ENCODE data around the gene ADGRD1. TPM values are rescaled to one million over a fixed set of nuclear protein-coding genes. Genes with fewer than 3 reads are reported as not detected.
A peak's percentile ranks its signal among the peaks of the same experiment; 100 is the strongest.

The ADGRD1 gene
- total and polyA plus RNA-seq, 12 donors = 0.87 to 6.0 (median 1.6) TPM

DNA sequence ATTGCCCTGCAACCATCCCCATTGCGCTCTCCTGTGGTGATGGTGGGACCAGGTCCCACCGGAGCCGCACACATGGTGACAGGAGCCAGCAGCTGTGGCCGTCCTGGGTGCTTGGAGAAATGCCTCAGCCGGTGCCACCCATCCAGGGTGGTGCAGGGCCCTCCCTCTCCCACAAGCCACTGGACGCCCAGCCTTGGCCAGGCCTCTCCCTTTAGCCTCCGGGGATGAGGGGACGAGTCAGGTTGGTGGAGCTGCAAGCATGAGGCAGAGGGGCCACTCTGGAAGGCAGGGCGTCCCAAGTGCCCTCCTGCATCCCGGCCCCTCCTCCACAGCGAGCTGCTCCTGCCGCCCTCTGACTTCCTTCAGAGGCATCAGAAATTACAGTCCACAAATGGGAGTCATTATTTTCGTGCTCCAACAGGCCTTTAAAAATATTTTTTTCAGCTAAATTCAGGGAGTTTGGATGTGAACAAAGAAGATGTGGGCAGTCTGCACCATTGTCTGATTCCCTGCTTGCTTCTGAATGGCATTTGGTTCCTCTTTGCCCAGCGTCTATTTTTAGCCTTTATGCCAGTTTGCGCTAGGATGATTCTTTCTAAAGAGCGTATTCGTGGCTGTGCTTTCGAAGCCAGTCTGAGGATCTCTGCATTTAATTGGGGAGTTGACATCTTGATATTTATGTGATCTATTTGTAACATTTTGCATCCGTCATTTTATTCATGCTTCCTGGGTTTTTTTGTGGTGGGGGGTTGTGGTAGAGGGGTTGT lies 189.4 kb downstream of the ADGRD1 start:
- 38 to 74% (median 62%) methylated on average over 14 to 19 of the region's 19 CpGs for WGBS, 4 donors
- H3K27me3 ChIP-seq = no peaks in the 10 kb centered on the region
- peak in 2 of 7 donors; percentile 14 to 39 for DNase-seq
- no peaks in the 10 kb centered on the region for H3K4me1 ChIP-seq (replicated peaks in 1 of 2)
- no peak for TF ChIP-seq POLR2A (IDR thresholded peaks at IDR 0.05)
- TF ChIP-seq, protein P1, sequence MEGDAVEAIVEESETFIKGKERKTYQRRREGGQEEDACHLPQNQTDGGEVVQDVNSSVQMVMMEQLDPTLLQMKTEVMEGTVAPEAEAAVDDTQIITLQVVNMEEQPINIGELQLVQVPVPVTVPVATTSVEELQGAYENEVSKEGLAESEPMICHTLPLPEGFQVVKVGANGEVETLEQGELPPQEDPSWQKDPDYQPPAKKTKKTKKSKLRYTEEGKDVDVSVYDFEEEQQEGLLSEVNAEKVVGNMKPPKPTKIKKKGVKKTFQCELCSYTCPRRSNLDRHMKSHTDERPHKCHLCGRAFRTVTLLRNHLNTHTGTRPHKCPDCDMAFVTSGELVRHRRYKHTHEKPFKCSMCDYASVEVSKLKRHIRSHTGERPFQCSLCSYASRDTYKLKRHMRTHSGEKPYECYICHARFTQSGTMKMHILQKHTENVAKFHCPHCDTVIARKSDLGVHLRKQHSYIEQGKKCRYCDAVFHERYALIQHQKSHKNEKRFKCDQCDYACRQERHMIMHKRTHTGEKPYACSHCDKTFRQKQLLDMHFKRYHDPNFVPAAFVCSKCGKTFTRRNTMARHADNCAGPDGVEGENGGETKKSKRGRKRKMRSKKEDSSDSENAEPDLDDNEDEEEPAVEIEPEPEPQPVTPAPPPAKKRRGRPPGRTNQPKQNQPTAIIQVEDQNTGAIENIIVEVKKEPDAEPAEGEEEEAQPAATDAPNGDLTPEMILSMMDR (IDR thresholded peaks at IDR 0.05) = no peak
- H3K27ac ChIP-seq = no peak overlapping the region
- no peak overlapping the region for H3K4me3 ChIP-seq
- intact Hi-C loops (cut with DNase I) = no loop called here
- no peaks in the 10 kb centered on the region for H3K9me3 ChIP-seq (replicated peaks in 1 of 3)
- H3K36me3 ChIP-seq (replicated peaks in 1 of 2) = no peaks in the 10 kb centered on the region

GRCh38 chr12:131146173-131146675 lies 192.5 kb downstream of the ADGRD1 start:
- no peak for TF ChIP-seq POLR2A (IDR thresholded peaks at IDR 0.05)
- TF ChIP-seq, protein P1 (IDR thresholded peaks at IDR 0.05) = no peak
- Histone ChIP-seq H3K9me3 (replicated peaks in 1 of 3) (no peaks in the 10 kb centered on the region), H3K36me3 (replicated peaks in 1 of 2) (no peaks in the 10 kb centered on the region), H3K27ac (no peak overlapping the region), H3K27me3 (no peaks in the 10 kb centered on the region), H3K4me3 (no peak overlapping the region), H3K4me1 (replicated peaks in 1 of 2) (no peaks in the 10 kb centered on the region)
- DNase-seq = no peak
- WGBS, 4 donors = 71 to 73% (median 72%) methylated on average over 5 of the region's 5 CpGs
- intact Hi-C loops (cut with DNase I) = no loop called here

DNA sequence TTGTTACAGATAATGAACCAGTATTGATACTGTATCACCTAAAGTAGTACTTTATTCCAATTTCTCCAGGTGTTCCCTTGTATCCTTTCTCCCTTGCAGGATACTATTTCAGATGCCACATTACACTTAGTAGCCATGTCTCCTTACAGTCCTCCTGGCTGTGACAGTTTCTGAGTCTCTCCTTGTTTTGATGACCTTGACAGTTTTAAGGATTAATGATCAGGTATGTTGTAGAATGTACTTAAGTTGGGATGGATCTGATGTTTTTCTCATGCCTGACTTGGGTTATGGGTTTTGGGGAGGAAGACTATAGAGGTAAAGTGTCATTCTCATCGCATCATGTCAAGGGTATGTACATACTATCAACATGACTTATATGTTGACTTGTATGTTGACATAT lies 193.6 kb downstream of the ADGRD1 start:
- Histone ChIP-seq H3K9me3 (replicated peaks in 1 of 3) (no peaks in the 10 kb centered on the region), H3K36me3 (replicated peaks in 1 of 2) (no peaks in the 10 kb centered on the region), H3K4me1 (replicated peaks in 1 of 2) (no peaks in the 10 kb centered on the region), H3K27me3 (no peaks in the 10 kb centered on the region), H3K4me3 (no peak overlapping the region), H3K27ac (no peak overlapping the region)
- no peak for DNase-seq
- WGBS, 4 donors = 85 to 91% (median 88%) methylated on average over 1 of the region's 1 CpG
- intact Hi-C loops (cut with DNase I) = no loop called here
- TF ChIP-seq POLR2A (IDR thresholded peaks at IDR 0.05) = no peak
- TF ChIP-seq, protein P1 (IDR thresholded peaks at IDR 0.05) = no peak

DNA sequence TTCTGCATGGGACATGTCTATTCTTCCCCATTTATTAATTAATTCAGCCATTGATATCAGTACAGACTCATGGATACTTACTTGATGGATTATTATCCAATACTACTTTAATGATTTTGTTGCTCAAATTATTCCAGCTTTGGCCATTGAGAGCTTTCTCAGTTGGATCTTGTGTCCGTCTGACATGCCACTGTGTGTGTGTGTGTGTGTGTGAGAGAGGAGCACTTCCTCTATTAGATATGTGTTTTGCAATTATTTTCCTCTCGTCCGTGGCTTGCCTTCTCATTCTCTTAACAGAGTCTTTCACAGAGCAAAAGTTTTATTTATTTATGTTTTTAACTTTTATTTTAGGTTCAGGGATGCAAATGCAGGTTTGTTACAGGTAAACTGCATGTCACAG lies 194.2 kb downstream of the ADGRD1 start:
- Histone ChIP-seq H3K27ac (no peak overlapping the region), H3K36me3 (replicated peaks in 1 of 2) (no peaks in the 10 kb centered on the region), H3K9me3 (replicated peaks in 1 of 3) (no peaks in the 10 kb centered on the region), H3K27me3 (no peaks in the 10 kb centered on the region), H3K4me1 (replicated peaks in 1 of 2) (no peaks in the 10 kb centered on the region), H3K4me3 (no peak overlapping the region)
- intact Hi-C loops (cut with DNase I) = no loop called here
- 46 to 53% (median 50%) methylated on average over 3 of the region's 3 CpGs for WGBS, 4 donors
- DNase-seq = peak in 2 of 7 donors; percentile 35 to 48
- TF ChIP-seq POLR2A (IDR thresholded peaks at IDR 0.05) = no peak
- TF ChIP-seq, protein P1 (IDR thresholded peaks at IDR 0.05) = no peak
